Smooth muscle cell (in vitro differentiated cells): ENCODE measurements around the gene NTNG1. TPM values are rescaled to one million over a fixed set of nuclear protein-coding genes. Genes with fewer than 3 reads are reported as not detected.

Source experiments
- DNase-seq: peaks from one replicate; lab custom pipeline; 2025; ENCODE audit not compliant: unreplicated experiment; lab: John Stamatoyannopoulos, UW
- H2AFZ ChIP-seq: fragments of 200-600 bp; sonication (generic); 2 replicates; pipeline ENCODE4 v1.6.0; 2016; ENCODE audit warnings: antibody characterized with exemption, low read depth, mild to moderate bottlenecking
- H3F3A ChIP-seq: fragments of 200-600 bp; sonication (generic); 2 replicates; pipeline ENCODE4 v1.6.0; 2017; ENCODE audit warnings: antibody characterized with exemption, low read depth
- H3K27ac ChIP-seq: fragments of 200-600 bp; sonication (generic); 2 replicates; pipeline ENCODE4 v1.5.1; 2016; ENCODE audit warnings: low read depth, mild to moderate bottlenecking
- H3K27me3 ChIP-seq: fragments of 200-600 bp; sonication (generic); 2 replicates; pipeline ENCODE4 v1.6.1; 2016; ENCODE audit warnings: low read depth, mild to moderate bottlenecking
- H3K36me3 ChIP-seq: fragments of 200-600 bp; sonication (generic); 2 replicates; pipeline ENCODE4 v1.5.1; 2016; ENCODE audit warnings: low read depth
- H3K4me1 ChIP-seq: fragments of 200-600 bp; sonication (generic); 2 replicates; pipeline ENCODE4 v1.5.1; 2016; ENCODE audit warnings: low read depth
- H3K4me2 ChIP-seq: fragments of 200-600 bp; sonication (generic); 2 replicates; pipeline ENCODE4 v1.6.0; 2016; ENCODE audit warnings: mild to moderate bottlenecking
- H3K4me3 ChIP-seq: fragments of 200-600 bp; sonication (generic); 2 replicates; pipeline ENCODE4 v1.5.1; 2016; ENCODE audit warnings: mild to moderate bottlenecking
- H3K79me2 ChIP-seq: fragments of 200-600 bp; sonication (generic); 2 replicates; pipeline ENCODE4 v1.6.0; 2016; ENCODE audit warnings: low read depth, mild to moderate bottlenecking
- H3K9ac ChIP-seq: fragments of 200-600 bp; sonication (generic); 2 replicates; pipeline ENCODE4 v1.6.0; 2016; ENCODE audit warnings: low read depth
- H3K9me3 ChIP-seq: fragments of 200-600 bp; sonication (generic); replicated peaks from 2 replicates; pipeline ENCODE4 v1.5.1; 2016; ENCODE audit warnings: low read depth
- H4K20me1 ChIP-seq: fragments of 200-600 bp; sonication (generic); 2 replicates; pipeline ENCODE4 v1.6.0; 2016; ENCODE audit warnings: low read depth
- CTCF ChIP-seq: fragments of 200-600 bp; sonication (generic); IDR thresholded peaks from 2 replicates; pipeline ENCODE4 v1.5.1; 2017; ENCODE audit warnings: borderline replicate concordance, mild to moderate bottlenecking, antibody characterized with exemption; ENCODE audit not compliant: insufficient read depth, poor library complexity, severe bottlenecking
- WGBS: methylation state at CpG from one replicate; pipeline ENCODE4 v1.1.7; 2016; ENCODE audit warnings: low lambda C conversion rate; 5-methylcytosine and 5-hydroxymethylcytosine counted together
- polyA plus RNA-seq: library from polyadenylated mRNA; unstranded; fragments of >200 nt; fragmentation: Nextera tagmentation; extraction: Ambion mirVana; gene quantifications from 2 replicates; pipeline ENCODE4 v1.2.1, GENCODE V29; 2016
- total RNA-seq: library from RNA; depleted of rRNA; stranded (reverse); fragments of >200 nt; gene quantifications from 2 replicates; pipeline ENCODE4 v1.2.3, GENCODE V29; 2014

The NTNG1 gene
- total and polyA plus RNA-seq, 2 experiments from 2014 or later = 0.39 to 1.1 TPM

GRCh38 chr1:107141491-107142126 is 770 bp downstream of the NTNG1 start:
- DNase-seq = no peak
- Histone ChIP-seq H4K20me1 (no peaks in the 10 kb centered on the region), H3K4me1 (no peaks in the 10 kb centered on the region), H3K4me2 (peak overlapping the region; percentile 94), H3K4me3 (peak overlapping the region; percentile 58), H3K27me3 (peaks cover 18% of the 10 kb centered on the region), H3K36me3 (no peaks in the 10 kb centered on the region), H3F3A (no peaks in the 10 kb centered on the region), H3K9ac (no peak overlapping the region), H3K27ac (no peak overlapping the region), H2AFZ (peak overlapping the region; percentile 90), H3K79me2 (no peaks in the 10 kb centered on the region), H3K9me3 (no peaks in the 10 kb centered on the region)
- TF ChIP-seq CTCF = no peak
- WGBS = 0% methylated on average over 22 of the region's 41 CpGs

GRCh38 chr1:107142140-107142542 is 1.3 kb downstream of the NTNG1 start:
- Histone ChIP-seq H3K36me3 (no peaks in the 10 kb centered on the region), H3K9ac (no peak overlapping the region), H3K27me3 (peaks cover 18% of the 10 kb centered on the region), H3K4me2 (peak overlapping the region; percentile 94), H3K27ac (no peak overlapping the region), H3K79me2 (no peaks in the 10 kb centered on the region), H4K20me1 (no peaks in the 10 kb centered on the region), H2AFZ (no peak overlapping the region), H3K4me3 (peak overlapping the region; percentile 58), H3F3A (no peaks in the 10 kb centered on the region), H3K4me1 (no peaks in the 10 kb centered on the region), H3K9me3 (no peaks in the 10 kb centered on the region)
- peak; percentile 80 for TF ChIP-seq CTCF
- 6% methylated on average over 5 of the region's 5 CpGs for WGBS
- no peak for DNase-seq

- WGBS = 83% methylated on average over 2 of the region's 2 CpGs
- Histone ChIP-seq H3K4me3 (no peak overlapping the region), H3K9ac (no peak overlapping the region)
These were observed 1.8 kb downstream of the NTNG1 start for GRCh38 chr1:107142666-107143065.

More at GRCh38 chr1:107142666-107143065, 1.8 kb downstream of the NTNG1 start:
- TF ChIP-seq CTCF = no peak
- no peaks in the 10 kb centered on the region for H3K36me3 ChIP-seq
- H3K4me1 ChIP-seq = no peaks in the 10 kb centered on the region
- H3K9me3 ChIP-seq = no peaks in the 10 kb centered on the region
- DNase-seq = no peak
- no peak overlapping the region for H2AFZ ChIP-seq
- H3K4me2 ChIP-seq = no peak overlapping the region
- no peaks in the 10 kb centered on the region for H3K79me2 ChIP-seq
- H3K27me3 ChIP-seq = peaks cover 18% of the 10 kb centered on the region
- H3F3A ChIP-seq = no peaks in the 10 kb centered on the region
- no peak overlapping the region for H3K27ac ChIP-seq
- no peaks in the 10 kb centered on the region for H4K20me1 ChIP-seq
